ENCODE measurements around the gene SNX24. TPM values are rescaled to one million over a fixed set of nuclear protein-coding genes. Genes with fewer than 3 reads are reported as not detected.

Gene SNX24
- total RNA-seq, 1 experiment from 2014 or later: 13.9 TPM

- H2AFZ ChIP-seq (ENCODE audit: low read length): no peak overlapping the region
- Mint-ChIP-seq H3K9me3 (peaks cover 5 to 6% of the 10 kb centered on the region in 2 experiments; a peak in 3 of 5 replicates), H3K36me3 (ENCODE audit: insufficient read depth in 1 of 3, low read depth in 3 of 3) (peaks cover 3 to 17% (median 9%) of the 10 kb centered on the region in 3 experiments; a peak in 5 of 7 replicates), H3K27me3 (ENCODE audit: low read depth) (no peaks in the 10 kb centered on the region), H3K4me1 (peaks cover 8% of the 10 kb centered on the region in 2 experiments), H3K4me3 (no peak overlapping the region), H3K27ac (no peak overlapping the region)
- no peak overlapping the region for H3K27ac ChIP-seq (ENCODE audit: insufficient read length, low read depth, low read length)
- H2BK5ac ChIP-seq (ENCODE audit: insufficient read length, low read length): no peak overlapping the region
- no peak overlapping the region for H3T11ph ChIP-seq (ENCODE audit: low read length)
- no peak overlapping the region for H4K91ac ChIP-seq (ENCODE audit: insufficient read length, low read depth, low read length)
- H2BK15ac ChIP-seq (ENCODE audit: low read depth, low read length): no peak overlapping the region
- no peaks in the 10 kb centered on the region for H3K79me2 ChIP-seq (ENCODE audit: insufficient read depth, low read length)
- no peak overlapping the region for H3K9ac ChIP-seq (ENCODE audit: extremely low read depth, insufficient read length, low read length)
- H3K56ac ChIP-seq (ENCODE audit: insufficient read length, low read depth, low read length): no peak overlapping the region
- H3K4me2 ChIP-seq (ENCODE audit: insufficient read depth, insufficient read length, low read length): no peak overlapping the region
- no peak overlapping the region for H2BK120ac ChIP-seq (ENCODE audit: low read depth, low read length, poor library complexity, severe bottlenecking)
- H3K23ac ChIP-seq (ENCODE audit: insufficient read length, low read depth, low read length): no peak overlapping the region
- H3K27me3 ChIP-seq (ENCODE audit: insufficient read depth, low read length): no peaks in the 10 kb centered on the region
- no peaks in the 10 kb centered on the region for H3K23me2 ChIP-seq (ENCODE audit: insufficient read length, low read depth, low read length, poor library complexity, severe bottlenecking)
- no peak for DNase-seq
- no peaks in the 10 kb centered on the region for H3K79me1 ChIP-seq (ENCODE audit: insufficient read depth, low read depth, low read length, poor library complexity, severe bottlenecking)
- no peaks in the 10 kb centered on the region for H3K9me3 ChIP-seq (ENCODE audit: control insufficient read depth, low read depth, low read length)
- no peak overlapping the region for H3K14ac ChIP-seq (ENCODE audit: insufficient read depth, low read length)
- TF ChIP-seq CTCF (conservative IDR thresholded peaks at IDR 0.05): no peak
- no peak overlapping the region for H3K4ac ChIP-seq (ENCODE audit: low read depth, low read length)
- H2BK20ac ChIP-seq (ENCODE audit: low read depth, low read length, poor library complexity, severe bottlenecking): no peak overlapping the region
- H2BK12ac ChIP-seq (ENCODE audit: insufficient read length, low read depth, low read length): no peak overlapping the region
- no peak overlapping the region for H3K18ac ChIP-seq (ENCODE audit: insufficient read length, low read depth, low read length)
- H4K5ac ChIP-seq (ENCODE audit: insufficient read length, low read depth, low read length): no peak overlapping the region
- peaks cover 2% of the 10 kb centered on the region; the same call in 1 of the 2 replicates for H3K4me1 ChIP-seq (ENCODE audit: insufficient read depth, low read length)
- H4K20me1 ChIP-seq (ENCODE audit: control insufficient read depth, insufficient read depth, insufficient read length): no peaks in the 10 kb centered on the region
- no peak overlapping the region for H2AK5ac ChIP-seq (ENCODE audit: insufficient read length, low read length)
- H4K8ac ChIP-seq (replicated peaks; ENCODE audit: insufficient read length, low read depth, low read length): no peak overlapping the region
These were observed 109.3 kb downstream of the SNX24 start for GRCh38 chr5:122954719-122955118.
